Suprapubic skin (tissue), 4 donors: Measurements from ENCODE around the gene TMEM171. TPM values are rescaled to one million over a fixed set of nuclear protein-coding genes. Genes with fewer than 3 reads are reported as not detected.

ENCODE experiments used
- DNase-seq, 2 donors: peaks; one replicate each; pipeline ENCODE4 v3.0.0-alpha.2; 2019; ENCODE audit warnings: low spot score in 2 of 2
- H3K27ac ChIP-seq: fragments of 200-600 bp; sonication (generic); one replicate; pipeline ENCODE4 v1.5.1; 2019
- H3K27me3 ChIP-seq: fragments of 200-600 bp; sonication (generic); one replicate; pipeline ENCODE4 v1.5.1; 2019
- H3K36me3 ChIP-seq: fragments of 200-600 bp; sonication (generic); one replicate; pipeline ENCODE4 v1.5.1; 2019
- H3K4me1 ChIP-seq: fragments of 200-600 bp; sonication (generic); one replicate; pipeline ENCODE4 v1.5.1; 2019
- H3K4me3 ChIP-seq: fragments of 200-600 bp; sonication (generic); one replicate; pipeline ENCODE4 v1.5.1; 2019; ENCODE audit warnings: mild to moderate bottlenecking
- H3K9me3 ChIP-seq: fragments of 200-600 bp; sonication (generic); one replicate; pipeline ENCODE4 v1.5.1; 2019
- CTCF ChIP-seq, 2 donors: fragments of 200-600 bp in 1 of 2; fragments of 450-650 bp in 1 of 2; sonication (generic) in 1 of 2; IDR thresholded peaks; one replicate each; pipeline ENCODE4 v1.5.1; 2016 to 2019; ENCODE audit warnings: antibody characterized with exemption in 2 of 2, mild to moderate bottlenecking in 1 of 2, moderate library complexity in 1 of 2
- EP300 ChIP-seq: sonication (generic); formaldehyde crosslinking; IDR thresholded peaks from one replicate; pipeline ENCODE4 v1.6.1; 2017; ENCODE audit warnings: antibody characterized with exemption
- POLR2A ChIP-seq, 2 donors: fragments of 450-650 bp; IDR thresholded peaks; one replicate each; pipeline ENCODE4 v1.6.1; 2017; ENCODE audit warnings: antibody characterized with exemption in 2 of 2, mild to moderate bottlenecking in 2 of 2, moderate library complexity in 2 of 2
- POLR2AphosphoS5 ChIP-seq, 3 donors: sonication (generic); formaldehyde crosslinking; IDR thresholded peaks; one replicate each; pipeline ENCODE4 v1.6.1; 2017; ENCODE audit warnings: antibody characterized with exemption in 3 of 3
- WGBS: methylation state at CpG from one replicate; pipeline ENCODE4 v1.1.5; 2018; 5-methylcytosine and 5-hydroxymethylcytosine counted together
- total RNA-seq, 4 donors: library from RNA; depleted of rRNA; stranded (reverse); fragments of >200 nt; gene quantifications; one replicate each; pipeline ENCODE4 v1.1.0, GENCODE V29; 2016

Gene TMEM171
- total RNA-seq, 4 donors from 2014 or later: 1.1 to 1.7 (median 1.5) TPM; not detected in 1

GRCh38 chr5:73106335-73106734 is 14.0 kb upstream of the TMEM171 start:
- H3K27ac ChIP-seq: no peak overlapping the region
- no peak for DNase-seq
- H3K9me3 ChIP-seq: no peaks in the 10 kb centered on the region
- H3K4me3 ChIP-seq: no peak overlapping the region
- no peaks in the 10 kb centered on the region for H3K27me3 ChIP-seq
- H3K36me3 ChIP-seq: no peaks in the 10 kb centered on the region
- no peaks in the 10 kb centered on the region for H3K4me1 ChIP-seq
- no peak for TF ChIP-seq CTCF (IDR thresholded peaks at IDR 0.05)

GRCh38 chr5:73110190-73110589 is 10.2 kb upstream of the TMEM171 start:
- H3K36me3 ChIP-seq: no peaks in the 10 kb centered on the region
- no peak overlapping the region for H3K4me3 ChIP-seq
- no peak for DNase-seq
- no peaks in the 10 kb centered on the region for H3K4me1 ChIP-seq
- H3K27me3 ChIP-seq: no peaks in the 10 kb centered on the region
- TF ChIP-seq CTCF (IDR thresholded peaks at IDR 0.05) (no peak), EP300 (no peak), POLR2AphosphoS5 (IDR thresholded peaks at IDR 0.05) (no peak), POLR2A (IDR thresholded peaks at IDR 0.05) (no peak)
- no peak overlapping the region for H3K27ac ChIP-seq
- H3K9me3 ChIP-seq: no peaks in the 10 kb centered on the region
- 79% methylated on average over 1 of the region's 1 CpG for WGBS

- H3K27ac ChIP-seq: no peak overlapping the region
- WGBS: 87% methylated on average over 1 of the region's 1 CpG
- no peaks in the 10 kb centered on the region for H3K36me3 ChIP-seq
- H3K4me1 ChIP-seq: no peaks in the 10 kb centered on the region
- H3K9me3 ChIP-seq: no peaks in the 10 kb centered on the region
- TF ChIP-seq POLR2A (IDR thresholded peaks at IDR 0.05) (no peak), EP300 (no peak), CTCF (IDR thresholded peaks at IDR 0.05) (no peak), POLR2AphosphoS5 (IDR thresholded peaks at IDR 0.05) (no peak)
- no peak overlapping the region for H3K4me3 ChIP-seq
- no peak for DNase-seq
- no peaks in the 10 kb centered on the region for H3K27me3 ChIP-seq
These were observed 8.8 kb upstream of the TMEM171 start for GRCh38 chr5:73111536-73111935.

- Histone ChIP-seq H3K4me3 (no peak overlapping the region), H3K4me1 (no peaks in the 10 kb centered on the region), H3K36me3 (no peaks in the 10 kb centered on the region), H3K9me3 (no peaks in the 10 kb centered on the region), H3K27ac (no peak overlapping the region), H3K27me3 (no peaks in the 10 kb centered on the region)
- 72% methylated on average over 1 of the region's 1 CpG for WGBS
- TF ChIP-seq EP300 (no peak), POLR2A (IDR thresholded peaks at IDR 0.05) (no peak), POLR2AphosphoS5 (IDR thresholded peaks at IDR 0.05) (no peak)
- no peak for DNase-seq
These were observed 8.0 kb upstream of the TMEM171 start for GRCh38 chr5:73112359-73112758.

- DNase-seq: no peak
- Histone ChIP-seq H3K27me3 (no peaks in the 10 kb centered on the region), H3K27ac (no peak overlapping the region), H3K9me3 (no peaks in the 10 kb centered on the region), H3K4me3 (no peak overlapping the region), H3K4me1 (no peaks in the 10 kb centered on the region), H3K36me3 (no peaks in the 10 kb centered on the region)
- TF ChIP-seq POLR2A (IDR thresholded peaks at IDR 0.05) (no peak), EP300 (no peak), POLR2AphosphoS5 (IDR thresholded peaks at IDR 0.05) (no peak), CTCF (IDR thresholded peaks at IDR 0.05) (no peak)
- 71% methylated on average over 3 of the region's 3 CpGs for whole genome bisulfite sequencing
These were observed 6.2 kb upstream of the TMEM171 start for GRCh38 chr5:73114044-73114688.
